ENCODE results near the gene TMEM209.
"Not testable (repeated sequence)": the region's sequence is repeated elsewhere in the genome, so short reads cannot be mapped to it uniquely, and the experiment has no call there.

TMEM209 gene

GRCh38 chr7:130196476-130196875, 8.7 kb downstream of the TMEM209 start:
- TF ChIP-seq CTCF (IDR thresholded peaks at IDR 0.05; ENCODE audit: insufficient read depth, low read depth, low read length, missing control alignments), result no peak
- DNase-seq (ENCODE audit: low read depth), result no peak
- H3K4me3 ChIP-seq (ENCODE audit: low read depth, low read length), result no peak overlapping the region

GRCh38 chr7:130195396-130195795, 9.8 kb downstream of the TMEM209 start:
- no peak overlapping the region for H3K4me3 ChIP-seq (ENCODE audit: low read depth, low read length)
- no peak for TF ChIP-seq CTCF (IDR thresholded peaks at IDR 0.05; ENCODE audit: insufficient read depth, low read depth, low read length, missing control alignments)
- DNase-seq (ENCODE audit: low read depth), result no peak

GRCh38 chr7:130191791-130192190, 13.4 kb downstream of the TMEM209 start:
- DNase-seq (ENCODE audit: low read depth), result peak; percentile 38
- peak overlapping the region; percentile 36; the same call in 1 of the 2 replicates for H3K4me3 ChIP-seq (ENCODE audit: low read depth, low read length)
- TF ChIP-seq CTCF (IDR thresholded peaks at IDR 0.05; ENCODE audit: insufficient read depth, low read depth, low read length, missing control alignments), result no peak

- no peak for TF ChIP-seq CTCF (IDR thresholded peaks at IDR 0.05; ENCODE audit: insufficient read depth, low read depth, low read length, missing control alignments)
- DNase-seq (ENCODE audit: low read depth), result no peak
- H3K4me3 ChIP-seq (ENCODE audit: low read depth, low read length), result no peak overlapping the region
These were observed 15.9 kb downstream of the TMEM209 start for GRCh38 chr7:130189343-130189742.

- no peak overlapping the region for H3K4me3 ChIP-seq (ENCODE audit: low read depth, low read length)
- no peak for TF ChIP-seq CTCF (IDR thresholded peaks at IDR 0.05; ENCODE audit: insufficient read depth, low read depth, low read length, missing control alignments)
- no peak for DNase-seq (ENCODE audit: low read depth)
These were observed 17.8 kb downstream of the TMEM209 start for GRCh38 chr7:130187360-130187759.

- DNase-seq (ENCODE audit: low read depth); H3K4me3 ChIP-seq (ENCODE audit: low read depth, low read length): not testable (repeated sequence)
These were observed 20.9 kb downstream of the TMEM209 start for GRCh38 chr7:130184349-130184748.

- no peak overlapping the region for H3K4me3 ChIP-seq (ENCODE audit: low read depth, low read length)
- peak; percentile 58 for DNase-seq (ENCODE audit: low read depth)
- TF ChIP-seq CTCF (IDR thresholded peaks at IDR 0.05; ENCODE audit: insufficient read depth, low read depth, low read length, missing control alignments), result no peak
These were observed 22.2 kb downstream of the TMEM209 start for GRCh38 chr7:130182990-130183389.

GRCh38 chr7:130181263-130181605, 24.0 kb downstream of the TMEM209 start:
- DNase-seq (ENCODE audit: low read depth), result no peak
- no peak overlapping the region for H3K4me3 ChIP-seq (ENCODE audit: low read depth, low read length)
- TF ChIP-seq CTCF (IDR thresholded peaks at IDR 0.05; ENCODE audit: insufficient read depth, low read depth, low read length, missing control alignments), result no peak
